Neural cell (in vitro differentiated cells): Measurements from ENCODE around the gene ADORA1.

ENCODE experiments used
- EP300 ChIP-seq: fragments of 450-650 bp; conservative IDR thresholded peaks from 2 replicates; pipeline ENCODE4 v1.6.1; 2014; ENCODE audit warnings: antibody characterized with exemption, mild to moderate bottlenecking, moderate library complexity; ENCODE audit not compliant: poor library complexity, severe bottlenecking
- POLR2AphosphoS5 ChIP-seq: IDR thresholded peaks from 2 replicates; pipeline ENCODE4 v1.6.1; 2012
- REST ChIP-seq: IDR thresholded peaks from 2 replicates; pipeline ENCODE4 v1.6.1; 2012; ENCODE audit warnings: borderline replicate concordance
- TAF1 ChIP-seq: IDR thresholded peaks from 2 replicates; pipeline ENCODE4 v1.6.1; 2012; ENCODE audit warnings: low read depth
- TF ChIP-seq, protein P1 (sequence below): fragments of 450-650 bp; IDR thresholded peaks from 2 replicates; pipeline ENCODE4 v1.5.1; 2014; ENCODE audit warnings: antibody characterized with exemption, mild to moderate bottlenecking, moderate library complexity; ENCODE audit not compliant: poor library complexity, severe bottlenecking

DNA sequence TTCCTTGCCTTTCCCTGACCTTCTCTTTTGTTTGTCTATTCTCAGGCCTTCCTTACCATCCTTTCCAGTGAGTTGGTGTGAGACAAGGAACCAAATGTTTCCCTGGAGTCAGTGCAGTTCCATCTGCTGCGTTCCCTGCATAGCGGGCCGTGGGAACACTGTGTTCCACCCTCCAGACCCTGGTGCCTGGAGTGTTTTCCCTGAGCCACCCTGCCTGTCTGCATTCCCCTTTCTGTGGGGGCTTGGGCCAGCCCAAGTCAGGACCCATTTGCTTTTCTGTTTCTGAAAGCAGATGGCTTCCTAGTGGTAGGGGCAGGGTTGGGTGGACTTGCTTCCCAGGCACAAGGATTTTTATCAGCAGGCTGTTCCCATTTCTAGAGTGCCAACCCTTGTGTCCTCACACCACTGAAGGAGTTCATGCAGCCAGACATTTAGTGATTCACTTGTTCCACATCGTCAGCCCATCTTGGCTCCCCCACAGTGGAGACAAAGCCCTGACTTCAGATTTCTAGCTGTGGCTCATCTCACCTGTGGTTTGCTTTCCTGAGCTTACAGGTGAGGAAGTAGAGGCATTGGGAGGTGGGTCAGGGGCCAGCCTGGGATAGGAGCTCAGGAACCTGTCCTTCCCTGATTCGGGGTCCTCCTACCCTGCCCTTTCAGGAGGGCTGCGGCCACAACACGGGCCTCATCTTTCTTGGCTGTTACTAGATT is 27.6 kb upstream of the ADORA1 start:
- TF ChIP-seq, protein P1, sequence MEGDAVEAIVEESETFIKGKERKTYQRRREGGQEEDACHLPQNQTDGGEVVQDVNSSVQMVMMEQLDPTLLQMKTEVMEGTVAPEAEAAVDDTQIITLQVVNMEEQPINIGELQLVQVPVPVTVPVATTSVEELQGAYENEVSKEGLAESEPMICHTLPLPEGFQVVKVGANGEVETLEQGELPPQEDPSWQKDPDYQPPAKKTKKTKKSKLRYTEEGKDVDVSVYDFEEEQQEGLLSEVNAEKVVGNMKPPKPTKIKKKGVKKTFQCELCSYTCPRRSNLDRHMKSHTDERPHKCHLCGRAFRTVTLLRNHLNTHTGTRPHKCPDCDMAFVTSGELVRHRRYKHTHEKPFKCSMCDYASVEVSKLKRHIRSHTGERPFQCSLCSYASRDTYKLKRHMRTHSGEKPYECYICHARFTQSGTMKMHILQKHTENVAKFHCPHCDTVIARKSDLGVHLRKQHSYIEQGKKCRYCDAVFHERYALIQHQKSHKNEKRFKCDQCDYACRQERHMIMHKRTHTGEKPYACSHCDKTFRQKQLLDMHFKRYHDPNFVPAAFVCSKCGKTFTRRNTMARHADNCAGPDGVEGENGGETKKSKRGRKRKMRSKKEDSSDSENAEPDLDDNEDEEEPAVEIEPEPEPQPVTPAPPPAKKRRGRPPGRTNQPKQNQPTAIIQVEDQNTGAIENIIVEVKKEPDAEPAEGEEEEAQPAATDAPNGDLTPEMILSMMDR: no peak
- no peak for TF ChIP-seq REST
- no peak for TF ChIP-seq POLR2AphosphoS5
- no peak for TF ChIP-seq TAF1
- no peak for TF ChIP-seq EP300
